ENCODE measurements around the gene LCMT1. TPM values are rescaled to one million over a fixed set of nuclear protein-coding genes. Genes with fewer than 3 reads are reported as not detected.

Gene LCMT1
- total RNA-seq, 2 experiments from 2014 or later: 39.0 to 50.7 TPM

Other genes starting within 250 kb of the LCMT1 start
- 10 to 100 TPM; 57.3 to 61.2 TPM for gene ARHGAP17, start 96.4 kb upstream of the LCMT1 start, total RNA-seq
- not detected for gene AQP8, start 105.2 kb downstream of the LCMT1 start, total RNA-seq
- 1 to 10 TPM; 4.1 to 4.3 TPM for gene ZKSCAN2, start 146.1 kb downstream of the LCMT1 start, total RNA-seq